Testis (tissue), 2 donors: ENCODE data around the gene WEE1.

Experiments used
- CTCF ChIP-seq, 3 experiments: fragments of 450-650 bp in 2 of 3; fragments of 200-600 bp in 1 of 3; sonication (generic) in 1 of 3; IDR thresholded peaks; one replicate each; pipeline ENCODE4 v1.5.1; 2016 to 2019; ENCODE audit warnings: antibody characterized with exemption in 3 of 3, mild to moderate bottlenecking in 2 of 3, moderate library complexity in 1 of 3
- POLR2A ChIP-seq: fragments of 450-650 bp; IDR thresholded peaks from one replicate; pipeline ENCODE4 v1.6.1; 2017; ENCODE audit warnings: antibody characterized with exemption, mild to moderate bottlenecking, moderate library complexity

- no peak for TF ChIP-seq POLR2A
- TF ChIP-seq CTCF (IDR thresholded peaks at IDR 0.05): no peak
Measured at GRCh38 chr11:9567401-9567800, 6.1 kb upstream of the WEE1 start.
